ENCODE measurements around the gene MTSS2.
"Not testable (repeated sequence)": the region's sequence is repeated elsewhere in the genome, so short reads cannot be mapped to it uniquely, and the experiment has no call there.

The MTSS2 gene

GRCh38 chr16:70649300-70649699 lies 36.6 kb downstream of the MTSS2 start:
- DNase-seq: no peak

GRCh38 chr16:70648606-70649005 lies 37.2 kb downstream of the MTSS2 start:
- no peak for DNase-seq

- no peak for DNase-seq
These were observed 38.2 kb downstream of the MTSS2 start for GRCh38 chr16:70647441-70648359.

GRCh38 chr16:70646260-70647241 lies 39.3 kb downstream of the MTSS2 start, which contains the start of gene IL34:
Gene IL34 (plus strand): TSS chr16:70646559. CDS start chr16:70646948, 389 bp downstream.
- no peak for DNase-seq

GRCh38 chr16:70644763-70645597 lies 40.9 kb downstream of the MTSS2 start:
- DNase-seq: no peak

- DNase-seq: not testable (repeated sequence)
These were observed 42.6 kb downstream of the MTSS2 start for GRCh38 chr16:70643264-70643663.

GRCh38 chr16:70642633-70643032 lies 43.2 kb downstream of the MTSS2 start:
- DNase-seq: no peak

- DNase-seq: no peak
These were observed 46.8 kb downstream of the MTSS2 start for GRCh38 chr16:70638814-70639792.
